Upper lobe of left lung (tissue), 4 donors: ENCODE data around the gene CACNA1F.

Experiments
- CTCF ChIP-seq, 6 experiments: fragments of 450-650 bp in 4 of 6; fragments of 200-600 bp in 2 of 6; sonication (generic) in 2 of 6; IDR thresholded peaks; one replicate each; pipeline ENCODE4 v1.5.1; 2016 to 2019; ENCODE audit warnings: antibody characterized with exemption in 6 of 6
- EP300 ChIP-seq, 4 donors: sonication (generic); formaldehyde crosslinking; IDR thresholded peaks; one replicate each; pipeline ENCODE4 v1.5.1; 2017; ENCODE audit warnings: antibody characterized with exemption in 4 of 4, control low read depth in 2 of 4
- POLR2AphosphoS5 ChIP-seq, 2 donors: sonication (generic); formaldehyde crosslinking; IDR thresholded peaks; one replicate each; pipeline ENCODE4 v1.5.1; 2017; ENCODE audit warnings: antibody characterized with exemption in 2 of 2

- TF ChIP-seq EP300 (IDR thresholded peaks at IDR 0.05), result no peak
- TF ChIP-seq POLR2AphosphoS5 (IDR thresholded peaks at IDR 0.05), result no peak
- TF ChIP-seq CTCF (IDR thresholded peaks at IDR 0.05), result no peak
Observed at GRCh38 chrX:49175435-49176274, 57.5 kb downstream of the CACNA1F start.
